KMS-11 (cell line): Measurements from ENCODE around the gene TK1.

Experiments
- H2AFZ ChIP-seq: fragments of 200-600 bp; sonication (generic); 2 replicates; pipeline ENCODE4 v1.6.1; 2016; ENCODE audit warnings: antibody characterized with exemption, mixed run types, low read depth
- H3K27ac ChIP-seq: fragments of 200-600 bp; sonication (generic); 2 replicates; pipeline ENCODE4 v1.6.1; 2016; ENCODE audit warnings: mild to moderate bottlenecking, mixed run types
- H3K27me3 ChIP-seq: fragments of 200-600 bp; sonication (generic); 2 replicates; pipeline ENCODE4 v1.6.1; 2017; ENCODE audit warnings: mild to moderate bottlenecking, low read depth, mixed run types, moderate library complexity; ENCODE audit not compliant: insufficient read depth
- H3K36me3 ChIP-seq: fragments of 200-600 bp; sonication (generic); 2 replicates; pipeline ENCODE4 v1.6.1; 2017; ENCODE audit warnings: mild to moderate bottlenecking, mixed run types; ENCODE audit not compliant: insufficient read depth
- H3K4me1 ChIP-seq: fragments of 200-600 bp; sonication (generic); 2 replicates; pipeline ENCODE4 v1.6.1; 2016; ENCODE audit warnings: mild to moderate bottlenecking, low read depth, mixed run types; ENCODE audit not compliant: poor library complexity, severe bottlenecking
- H3K4me2 ChIP-seq: fragments of 200-600 bp; sonication (generic); 2 replicates; pipeline ENCODE4 v1.7.0; 2016; ENCODE audit warnings: mild to moderate bottlenecking, mixed run types
- H3K4me3 ChIP-seq: fragments of 200-600 bp; sonication (generic); IDR thresholded peaks from 2 replicates; pipeline ENCODE4 v1.6.1; 2017; ENCODE audit warnings: low read depth, low read length, mixed read lengths; ENCODE audit not compliant: insufficient read depth
- H3K79me2 ChIP-seq: fragments of 200-600 bp; sonication (generic); 2 replicates; pipeline ENCODE4 v1.6.1; 2016; ENCODE audit warnings: low read depth, mixed run types; ENCODE audit not compliant: insufficient read depth
- H3K9ac ChIP-seq: fragments of 200-600 bp; sonication (generic); 2 replicates; pipeline ENCODE4 v1.6.1; 2016; ENCODE audit warnings: mild to moderate bottlenecking, mixed run types
- H4K20me1 ChIP-seq: fragments of 200-600 bp; sonication (generic); 2 replicates; pipeline ENCODE4 v1.6.1; 2016; ENCODE audit warnings: mild to moderate bottlenecking, mixed run types; ENCODE audit not compliant: insufficient read depth
- TF ChIP-seq, protein P1 (sequence below): fragments of 200-600 bp; sonication (generic); conservative IDR thresholded peaks from 2 replicates; pipeline ENCODE4 v1.6.1; 2017; ENCODE audit warnings: low read depth, mild to moderate bottlenecking, antibody characterized with exemption, low read length, moderate library complexity, mixed read lengths

The TK1 gene

DNA sequence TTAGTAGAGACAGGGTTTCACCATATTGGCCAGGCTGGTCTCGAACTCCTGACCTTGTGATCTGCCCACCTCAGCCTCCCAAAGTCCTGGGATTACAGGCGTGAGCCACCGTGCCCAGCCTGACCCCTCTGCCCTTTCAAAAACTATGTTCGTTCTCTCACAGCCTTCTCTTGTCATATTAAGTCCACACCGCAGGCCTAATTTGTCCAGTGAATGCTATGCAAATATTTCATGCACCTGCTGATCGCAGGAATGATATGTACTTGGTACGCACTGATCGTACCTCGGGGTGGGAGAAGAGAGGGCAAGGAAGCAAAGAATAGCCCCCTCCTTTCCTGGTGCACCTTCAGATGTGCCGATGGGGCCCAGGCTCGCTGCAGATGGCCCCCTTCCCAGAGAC lies 24.2 kb upstream of the TK1 start:
- Histone ChIP-seq H3K4me2 (no peak overlapping the region), H3K79me2 (peaks cover 20% of the 10 kb centered on the region), H2AFZ (no peak overlapping the region), H3K27me3 (no peaks in the 10 kb centered on the region), H3K4me3 (no peak overlapping the region), H3K9ac (no peak overlapping the region), H3K36me3 (0 out of 2 replicates have a peak, but pooled peaks cover 3% of the 10 kb centered on the region), H3K4me1 (peaks cover 16% of the 10 kb centered on the region), H3K27ac (no peak overlapping the region), H4K20me1 (no peaks in the 10 kb centered on the region)
- TF ChIP-seq, protein P1, sequence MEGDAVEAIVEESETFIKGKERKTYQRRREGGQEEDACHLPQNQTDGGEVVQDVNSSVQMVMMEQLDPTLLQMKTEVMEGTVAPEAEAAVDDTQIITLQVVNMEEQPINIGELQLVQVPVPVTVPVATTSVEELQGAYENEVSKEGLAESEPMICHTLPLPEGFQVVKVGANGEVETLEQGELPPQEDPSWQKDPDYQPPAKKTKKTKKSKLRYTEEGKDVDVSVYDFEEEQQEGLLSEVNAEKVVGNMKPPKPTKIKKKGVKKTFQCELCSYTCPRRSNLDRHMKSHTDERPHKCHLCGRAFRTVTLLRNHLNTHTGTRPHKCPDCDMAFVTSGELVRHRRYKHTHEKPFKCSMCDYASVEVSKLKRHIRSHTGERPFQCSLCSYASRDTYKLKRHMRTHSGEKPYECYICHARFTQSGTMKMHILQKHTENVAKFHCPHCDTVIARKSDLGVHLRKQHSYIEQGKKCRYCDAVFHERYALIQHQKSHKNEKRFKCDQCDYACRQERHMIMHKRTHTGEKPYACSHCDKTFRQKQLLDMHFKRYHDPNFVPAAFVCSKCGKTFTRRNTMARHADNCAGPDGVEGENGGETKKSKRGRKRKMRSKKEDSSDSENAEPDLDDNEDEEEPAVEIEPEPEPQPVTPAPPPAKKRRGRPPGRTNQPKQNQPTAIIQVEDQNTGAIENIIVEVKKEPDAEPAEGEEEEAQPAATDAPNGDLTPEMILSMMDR, result no peak

DNA sequence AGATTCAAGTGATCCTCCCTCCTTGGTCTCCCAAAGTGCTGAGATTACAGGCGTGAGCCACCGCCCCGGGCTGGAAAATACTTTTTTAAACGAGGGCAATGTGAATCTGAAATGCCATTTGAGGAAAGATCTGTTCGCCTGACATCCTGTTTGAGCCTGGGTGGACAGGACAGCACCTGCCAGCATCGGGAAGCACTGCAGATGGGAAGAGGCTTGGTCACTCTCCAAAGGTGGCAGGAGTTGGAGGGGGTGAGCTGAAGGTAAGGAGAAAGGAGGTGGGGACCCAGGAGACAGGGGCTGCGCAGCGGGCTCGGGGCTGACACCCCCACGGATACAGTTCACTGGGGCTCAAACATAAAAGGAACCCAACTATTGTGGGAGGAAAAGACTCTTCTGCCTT lies 23.3 kb upstream of the TK1 start:
- Histone ChIP-seq H3K4me2 (no peak overlapping the region), H3K27ac (no peak overlapping the region), H4K20me1 (no peaks in the 10 kb centered on the region), H2AFZ (no peak overlapping the region), H3K36me3 (0 out of 2 replicates have a peak, but pooled peaks cover 3% of the 10 kb centered on the region), H3K27me3 (no peaks in the 10 kb centered on the region), H3K9ac (no peak overlapping the region), H3K4me1 (peaks cover 8% of the 10 kb centered on the region), H3K79me2 (peaks cover 11% of the 10 kb centered on the region), H3K4me3 (no peak overlapping the region)
- TF ChIP-seq, protein P1, result no peak

- no peak overlapping the region for H3K4me3 ChIP-seq
- H3K79me2 ChIP-seq, result no peaks in the 10 kb centered on the region
- H3K4me2 ChIP-seq, result no peak overlapping the region
- no peak overlapping the region for H3K9ac ChIP-seq
- 0 out of 2 replicates have a peak, but pooled peaks cover 3% of the 10 kb centered on the region for H3K36me3 ChIP-seq
- TF ChIP-seq, protein P1, result no peak
- no peaks in the 10 kb centered on the region for H3K27me3 ChIP-seq
- peaks cover 1% of the 10 kb centered on the region for H3K4me1 ChIP-seq
- no peaks in the 10 kb centered on the region for H4K20me1 ChIP-seq
- no peak overlapping the region for H3K27ac ChIP-seq
- H2AFZ ChIP-seq, result no peak overlapping the region
Measured at GRCh38 chr17:78208486-78208885, 21.6 kb upstream of the TK1 start.

GRCh38 chr17:78206298-78206697 lies 19.4 kb upstream of the TK1 start:
- Histone ChIP-seq H3K27ac (no peak overlapping the region), H4K20me1 (no peaks in the 10 kb centered on the region), H3K79me2 (no peaks in the 10 kb centered on the region), H2AFZ (no peak overlapping the region), H3K4me3 (no peak overlapping the region), H3K4me1 (no peaks in the 10 kb centered on the region), H3K27me3 (no peaks in the 10 kb centered on the region), H3K9ac (no peak overlapping the region), H3K36me3 (0 out of 2 replicates have a peak, but pooled peaks cover 3% of the 10 kb centered on the region), H3K4me2 (no peak overlapping the region)
- TF ChIP-seq, protein P1, result no peak
